Bronchial epithelial cell (primary cell): ENCODE data around the gene TMEM147. TPM values are rescaled to one million over a fixed set of nuclear protein-coding genes. Genes with fewer than 3 reads are reported as not detected.

Source experiments
- DNase-seq: peaks from one replicate; pipeline ENCODE4 v3.0.0-alpha.2; 2010; ENCODE audit warnings: low read depth
- FAIRE-seq: peaks from 2 replicates; lab custom pipeline; 2011; peaks lifted over from hg19 to GRCh38; lab: Jason Lieb, UNC
- H3K27me3 ChIP-seq: 2 replicates; pipeline ENCODE4 v1.5.1; 2011; ENCODE audit warnings: low read length; ENCODE audit not compliant: control insufficient read depth, insufficient read depth
- H3K36me3 ChIP-seq: 2 replicates; pipeline ENCODE4 v1.5.1; 2011; ENCODE audit warnings: low read length; ENCODE audit not compliant: control insufficient read depth, insufficient read depth
- H3K4me3 ChIP-seq: 2 replicates; pipeline ENCODE4 v1.5.1; 2011; ENCODE audit warnings: mild to moderate bottlenecking, low read depth, low read length, control low read depth
- total RNA-seq: library from RNA; depleted of rRNA; stranded (reverse); fragments of >200 nt; gene quantifications from 2 replicates; pipeline ENCODE4 v1.2.1, GENCODE V29; 2014
- TF ChIP-seq, protein P1 (sequence below): IDR thresholded peaks from 2 replicates; pipeline ENCODE4 v1.5.1; 2011; ENCODE audit warnings: mild to moderate bottlenecking, moderate library complexity, low read length, control low read depth, inconsistent platforms; ENCODE audit not compliant: insufficient read depth, severe bottlenecking

TMEM147 gene
- total RNA-seq, 1 donor from 2014 or later: 136 TPM

DNA sequence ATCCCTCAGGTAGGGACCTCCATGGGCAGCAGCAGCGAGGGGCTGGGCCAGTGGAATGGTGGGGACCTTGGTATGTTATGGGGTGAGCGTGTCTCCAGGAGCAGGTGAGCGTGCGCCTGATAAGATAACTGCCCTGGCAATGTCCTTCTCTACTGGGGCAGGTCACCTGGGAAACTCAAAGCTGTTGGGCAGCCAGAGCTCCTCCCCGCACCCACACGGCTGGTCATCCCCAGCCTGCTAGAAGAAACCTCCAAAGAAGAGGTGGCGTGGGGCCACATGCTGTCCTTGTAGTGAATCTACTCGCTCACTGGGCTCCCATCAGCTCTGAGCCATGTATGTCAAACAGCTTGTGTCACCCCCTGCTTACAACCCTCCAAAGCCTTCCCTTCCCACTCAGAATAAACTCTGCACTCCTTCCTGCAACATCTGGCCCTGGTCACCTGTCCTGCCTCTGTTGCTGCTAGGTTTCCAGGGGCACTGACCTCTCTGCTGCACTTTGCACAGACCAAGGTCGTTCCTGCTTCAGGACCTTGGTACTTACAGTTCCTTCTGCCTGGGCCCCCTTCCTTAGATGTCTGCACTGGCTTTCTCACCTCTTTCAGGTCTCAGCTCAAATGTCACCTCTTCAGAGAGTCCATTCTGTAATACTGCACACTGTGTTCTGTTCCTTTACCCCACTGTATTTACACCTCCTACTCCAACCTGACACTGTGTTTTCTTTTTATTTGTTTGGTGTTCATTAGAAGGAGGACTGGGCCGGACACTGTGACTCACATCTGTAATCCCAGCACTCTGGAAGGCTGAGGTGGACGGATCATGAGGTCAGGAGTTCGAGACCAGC is 19.8 kb downstream of the TMEM147 start:
- Histone ChIP-seq H3K27me3 (no peaks in the 10 kb centered on the region), H3K36me3 (no peaks in the 10 kb centered on the region), H3K4me3 (no peak overlapping the region)
- no peak for DNase-seq
- TF ChIP-seq, protein P1, sequence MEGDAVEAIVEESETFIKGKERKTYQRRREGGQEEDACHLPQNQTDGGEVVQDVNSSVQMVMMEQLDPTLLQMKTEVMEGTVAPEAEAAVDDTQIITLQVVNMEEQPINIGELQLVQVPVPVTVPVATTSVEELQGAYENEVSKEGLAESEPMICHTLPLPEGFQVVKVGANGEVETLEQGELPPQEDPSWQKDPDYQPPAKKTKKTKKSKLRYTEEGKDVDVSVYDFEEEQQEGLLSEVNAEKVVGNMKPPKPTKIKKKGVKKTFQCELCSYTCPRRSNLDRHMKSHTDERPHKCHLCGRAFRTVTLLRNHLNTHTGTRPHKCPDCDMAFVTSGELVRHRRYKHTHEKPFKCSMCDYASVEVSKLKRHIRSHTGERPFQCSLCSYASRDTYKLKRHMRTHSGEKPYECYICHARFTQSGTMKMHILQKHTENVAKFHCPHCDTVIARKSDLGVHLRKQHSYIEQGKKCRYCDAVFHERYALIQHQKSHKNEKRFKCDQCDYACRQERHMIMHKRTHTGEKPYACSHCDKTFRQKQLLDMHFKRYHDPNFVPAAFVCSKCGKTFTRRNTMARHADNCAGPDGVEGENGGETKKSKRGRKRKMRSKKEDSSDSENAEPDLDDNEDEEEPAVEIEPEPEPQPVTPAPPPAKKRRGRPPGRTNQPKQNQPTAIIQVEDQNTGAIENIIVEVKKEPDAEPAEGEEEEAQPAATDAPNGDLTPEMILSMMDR: no peak
- FAIRE-seq: peak; percentile 28

DNA sequence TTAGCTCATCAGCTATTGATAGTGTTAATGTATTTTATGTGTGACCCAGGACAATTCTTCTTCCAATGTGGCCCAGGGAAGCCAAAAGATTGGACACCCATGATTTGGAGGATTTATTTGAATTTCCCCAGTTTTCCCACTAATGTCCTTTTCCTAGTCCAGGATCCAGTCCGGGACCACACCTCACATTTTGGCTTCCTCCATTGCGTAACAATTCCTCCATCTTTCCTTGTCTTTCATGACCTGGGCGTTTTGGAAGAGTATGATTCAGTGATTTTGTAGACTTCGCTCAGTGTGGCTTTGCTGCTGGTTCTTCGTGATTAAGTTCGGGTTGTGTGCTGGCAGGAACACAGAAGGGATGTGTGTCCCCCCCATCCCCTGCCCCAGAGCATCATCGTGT is 21.3 kb downstream of the TMEM147 start:
- DNase-seq: no peak
- Histone ChIP-seq H3K4me3 (no peak overlapping the region), H3K36me3 (no peaks in the 10 kb centered on the region), H3K27me3 (no peaks in the 10 kb centered on the region)
- FAIRE-seq: no peak
- TF ChIP-seq, protein P1: no peak

DNA sequence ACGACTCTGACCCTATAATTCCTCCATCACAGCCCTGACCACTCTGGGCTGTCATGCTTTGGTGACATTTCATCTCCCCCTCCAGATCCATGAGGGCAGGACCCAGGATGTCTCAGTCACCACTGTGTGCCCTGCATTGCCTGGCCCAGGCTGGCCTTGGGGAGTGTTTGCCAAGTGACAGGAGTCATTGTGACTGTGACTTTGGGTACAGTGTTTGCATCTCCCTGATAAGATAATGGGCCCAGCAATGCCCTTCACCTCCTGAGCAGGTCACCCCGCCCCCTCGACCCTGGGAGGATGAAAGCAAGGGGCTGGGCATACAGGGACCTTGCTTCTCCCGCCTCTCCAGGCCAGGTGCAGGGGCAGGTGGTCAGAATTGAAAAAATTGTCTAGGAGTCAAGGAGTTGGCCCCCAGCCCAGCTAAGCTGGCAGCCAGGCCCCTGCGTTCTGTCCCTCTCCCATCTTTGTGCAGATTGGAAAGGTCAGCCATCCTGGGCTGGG is 23.9 kb downstream of the TMEM147 start:
- DNase-seq (no peak), FAIRE-seq (no peak)
- TF ChIP-seq, protein P1: no peak
- H3K4me3 ChIP-seq: no peak overlapping the region
- no peaks in the 10 kb centered on the region for H3K27me3 ChIP-seq
- H3K36me3 ChIP-seq: no peaks in the 10 kb centered on the region

DNA sequence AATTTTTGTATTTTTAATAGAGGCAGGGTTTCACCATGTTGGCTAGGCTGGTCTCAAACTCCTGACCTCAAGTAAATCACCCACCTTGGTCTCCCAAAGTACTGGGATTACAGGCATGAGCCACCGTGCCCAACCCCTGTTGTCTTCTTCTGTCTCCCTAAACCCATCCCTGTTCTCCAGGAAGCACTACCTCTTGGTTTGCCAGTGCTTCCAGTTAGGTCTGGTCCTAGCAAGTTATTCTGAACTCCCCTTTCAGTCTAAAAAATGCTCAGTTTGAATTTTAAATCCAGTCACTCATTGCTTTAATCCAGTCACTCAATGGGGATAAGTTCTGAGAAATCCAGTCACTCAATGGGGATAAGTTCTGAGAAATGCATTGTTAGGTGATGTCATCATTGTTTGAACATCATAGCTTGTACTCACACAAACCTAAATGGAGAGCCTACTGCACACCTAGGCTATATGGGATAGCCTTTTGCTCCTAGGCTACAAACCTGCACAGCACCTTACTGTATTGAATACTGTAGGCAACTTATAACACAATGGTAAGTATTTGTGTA is 26.1 kb downstream of the TMEM147 start:
- no peak overlapping the region for H3K4me3 ChIP-seq
- no peaks in the 10 kb centered on the region for H3K36me3 ChIP-seq
- FAIRE-seq: no peak
- peak; percentile 22 for DNase-seq
- TF ChIP-seq, protein P1: no peak
- no peaks in the 10 kb centered on the region for H3K27me3 ChIP-seq

DNA sequence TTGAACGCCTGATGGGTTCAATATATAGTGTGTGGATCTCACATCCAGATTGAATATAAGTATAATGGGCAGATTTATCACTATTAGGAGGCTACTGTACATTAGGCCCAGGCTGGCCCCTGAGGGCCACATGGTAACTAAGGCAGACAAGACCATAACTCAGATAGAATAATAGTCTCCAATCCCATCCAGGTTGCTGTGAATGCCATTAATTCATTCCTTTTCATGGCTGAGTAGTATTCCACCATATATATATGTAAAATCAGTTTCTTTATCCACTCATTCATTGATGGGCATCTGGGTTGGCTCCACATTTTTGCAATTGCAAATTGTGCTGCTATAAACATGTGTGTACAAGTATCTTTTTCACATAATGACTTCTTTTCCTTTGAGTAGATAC is 32.5 kb downstream of the TMEM147 start:
- TF ChIP-seq, protein P1: no peak
- Histone ChIP-seq H3K36me3 (no peaks in the 10 kb centered on the region), H3K4me3 (no peak overlapping the region), H3K27me3 (no peaks in the 10 kb centered on the region)
- DNase-seq (no peak), FAIRE-seq (no peak)
